Measurements from ENCODE around the gene GATAD2B. TPM values are rescaled to one million over a fixed set of nuclear protein-coding genes. Genes with fewer than 3 reads are reported as not detected.

The GATAD2B gene
- total RNA-seq, 4 donors from 2014 or later, result 16.8 to 26.5 (median 24.6) TPM

DNA sequence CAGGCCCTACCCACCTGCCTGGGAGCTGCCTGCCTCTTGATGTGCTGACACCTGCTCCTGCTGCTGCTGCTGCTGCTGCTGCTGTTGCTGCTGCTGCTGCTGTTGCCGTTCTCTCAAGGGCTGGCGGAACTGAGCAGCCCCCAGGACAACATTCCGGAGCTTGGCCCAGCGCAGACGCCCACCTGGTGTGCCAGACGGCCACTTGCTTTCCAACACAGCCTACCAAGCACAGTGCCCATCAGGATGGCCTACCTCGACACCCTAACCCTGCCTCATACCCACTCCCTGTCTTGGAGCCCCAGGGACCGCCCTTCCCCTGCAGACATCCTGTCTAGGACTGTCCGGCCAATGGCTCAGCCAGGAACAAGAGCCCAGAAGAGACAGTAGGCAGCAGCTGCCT, 12.0 kb upstream of the GATAD2B start:
- Histone ChIP-seq H3K9me3 (no peaks in the 10 kb centered on the region), H3K4me3 (no peak overlapping the region), H3K27me3 (no peaks in the 10 kb centered on the region), H3K27ac (no peak overlapping the region), H3K4me1 (peaks cover 0 to under 1% (median 0%) of the 10 kb centered on the region in 4 donors), H3K36me3 (peaks cover 10 to 100% (median 50%) of the 10 kb centered on the region in 3 donors)
- no peak for DNase-seq (ENCODE audit: low spot score in 2 of 2)
- 92 to 95% methylated on average over 9 of the region's 9 CpGs for WGBS, 2 donors
- TF ChIP-seq POLR2A (IDR thresholded peaks at IDR 0.05) (no peak), EP300 (IDR thresholded peaks at IDR 0.05) (no peak), CTCF (IDR thresholded peaks at IDR 0.05) (no peak)

GRCh38 chr1:153933955-153934354, 11.2 kb upstream of the GATAD2B start:
- Histone ChIP-seq H3K4me3 (no peak overlapping the region), H3K4me1 (peaks cover 0 to 9% (median under 1%) of the 10 kb centered on the region in 4 donors), H3K27ac (no peak overlapping the region), H3K27me3 (no peaks in the 10 kb centered on the region), H3K36me3 (peaks cover 10 to 95% (median 42%) of the 10 kb centered on the region in 3 donors), H3K9me3 (no peaks in the 10 kb centered on the region)
- DNase-seq (ENCODE audit: low spot score in 2 of 2), result no peak
- TF ChIP-seq EP300 (IDR thresholded peaks at IDR 0.05), result no peak
- no peak for TF ChIP-seq POLR2A (IDR thresholded peaks at IDR 0.05)
- no peak for TF ChIP-seq CTCF (IDR thresholded peaks at IDR 0.05)
- WGBS, 2 donors, result 90 to 96% methylated on average over 11 of the region's 11 CpGs

DNA sequence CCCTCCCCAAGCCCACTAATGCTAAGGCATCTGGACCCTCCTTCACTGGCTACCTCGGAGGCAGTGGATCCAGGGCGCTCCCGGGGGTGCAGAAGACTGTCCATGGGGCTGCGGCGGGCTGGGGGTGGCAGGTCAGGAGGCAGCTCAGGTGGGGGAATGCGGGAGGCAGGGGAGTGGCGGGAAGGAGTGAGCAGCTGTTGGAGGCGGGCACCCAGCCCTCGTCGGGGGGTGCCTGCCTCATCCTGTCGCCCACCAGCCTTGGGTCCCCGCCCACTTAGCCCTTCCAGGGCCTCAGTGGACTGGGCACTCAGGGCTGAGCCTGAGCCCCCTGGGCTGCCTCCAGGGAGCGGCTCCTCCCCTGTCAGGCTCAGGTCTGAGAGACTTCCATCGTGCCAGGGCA, 10.7 kb upstream of the GATAD2B start:
- Histone ChIP-seq H3K4me3 (no peak overlapping the region), H3K4me1 (peaks cover 0 to 14% (median 3%) of the 10 kb centered on the region in 4 donors), H3K9me3 (no peaks in the 10 kb centered on the region), H3K27me3 (no peaks in the 10 kb centered on the region), H3K36me3 (peaks cover 10 to 90% (median 42%) of the 10 kb centered on the region in 3 donors), H3K27ac (no peak overlapping the region)
- no peak for TF ChIP-seq POLR2A (IDR thresholded peaks at IDR 0.05)
- TF ChIP-seq CTCF (IDR thresholded peaks at IDR 0.05), result no peak
- no peak for TF ChIP-seq EP300 (IDR thresholded peaks at IDR 0.05)
- DNase-seq (ENCODE audit: low spot score in 2 of 2), result no peak
- WGBS, 2 donors, result 90% methylated on average over 14 of the region's 14 CpGs

DNA sequence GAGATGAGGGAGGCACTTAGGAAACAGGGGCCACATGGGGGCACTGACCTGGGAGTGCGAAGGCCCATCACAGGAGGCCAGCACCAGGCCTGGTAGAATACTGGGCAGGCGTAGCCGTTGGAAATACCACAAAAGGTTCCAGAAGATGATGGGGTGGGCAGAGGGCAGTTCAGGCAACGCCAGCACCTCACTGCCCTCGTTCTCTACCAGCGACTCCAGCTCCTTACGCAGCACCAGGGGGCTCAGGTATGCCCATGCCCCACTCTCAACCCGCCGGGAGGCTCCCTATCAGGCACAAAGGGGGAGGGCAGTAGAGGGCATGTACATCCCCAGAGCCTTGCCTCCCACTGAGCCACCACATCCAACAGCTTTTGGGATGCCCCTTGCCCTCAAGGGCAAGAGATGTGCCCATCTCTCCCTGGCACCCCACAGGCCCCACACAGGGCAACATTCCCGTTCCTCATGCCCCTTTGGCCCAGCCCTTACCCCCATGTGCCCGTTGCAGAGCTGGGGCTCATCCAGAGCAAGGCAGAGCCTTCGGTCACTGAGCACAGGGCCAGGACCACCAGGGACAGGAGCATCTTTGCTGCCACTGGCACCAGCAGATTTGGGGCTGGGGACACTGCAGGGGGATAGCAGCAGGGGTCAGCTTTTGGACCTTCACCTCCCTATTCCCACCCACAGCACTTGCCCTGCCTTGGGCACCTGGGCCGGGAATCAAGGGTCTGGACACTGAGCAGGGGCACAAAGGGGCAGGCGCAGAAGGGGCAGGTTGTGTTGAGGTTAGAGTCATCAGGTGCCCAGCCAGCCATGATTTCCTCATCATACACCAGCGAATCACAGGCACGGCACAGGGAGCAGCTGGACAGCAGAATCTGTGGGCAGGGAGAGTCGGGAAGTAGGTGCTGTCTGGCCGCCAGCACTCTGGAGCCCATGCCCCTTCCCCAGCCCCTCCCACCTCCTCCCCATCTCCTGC, 9.7 kb upstream of the GATAD2B start:
- peaks cover 10 to 80% (median 39%) of the 10 kb centered on the region in 3 donors for H3K36me3 ChIP-seq
- peaks cover 0 to 23% (median 4%) of the 10 kb centered on the region in 4 donors for H3K4me1 ChIP-seq
- H3K4me3 ChIP-seq, result no peak overlapping the region
- 92 to 93% methylated on average over 17 to 18 of the region's 18 CpGs for WGBS, 2 donors
- no peak overlapping the region for H3K27ac ChIP-seq
- no peak for TF ChIP-seq EP300 (IDR thresholded peaks at IDR 0.05)
- TF ChIP-seq POLR2A (IDR thresholded peaks at IDR 0.05), result no peak
- no peak for TF ChIP-seq CTCF (IDR thresholded peaks at IDR 0.05)
- no peaks in the 10 kb centered on the region for H3K27me3 ChIP-seq
- DNase-seq (ENCODE audit: low spot score in 2 of 2), result no peak
- H3K9me3 ChIP-seq, result no peaks in the 10 kb centered on the region
